ENCODE data around the gene MYH3.

MYH3 gene

DNA sequence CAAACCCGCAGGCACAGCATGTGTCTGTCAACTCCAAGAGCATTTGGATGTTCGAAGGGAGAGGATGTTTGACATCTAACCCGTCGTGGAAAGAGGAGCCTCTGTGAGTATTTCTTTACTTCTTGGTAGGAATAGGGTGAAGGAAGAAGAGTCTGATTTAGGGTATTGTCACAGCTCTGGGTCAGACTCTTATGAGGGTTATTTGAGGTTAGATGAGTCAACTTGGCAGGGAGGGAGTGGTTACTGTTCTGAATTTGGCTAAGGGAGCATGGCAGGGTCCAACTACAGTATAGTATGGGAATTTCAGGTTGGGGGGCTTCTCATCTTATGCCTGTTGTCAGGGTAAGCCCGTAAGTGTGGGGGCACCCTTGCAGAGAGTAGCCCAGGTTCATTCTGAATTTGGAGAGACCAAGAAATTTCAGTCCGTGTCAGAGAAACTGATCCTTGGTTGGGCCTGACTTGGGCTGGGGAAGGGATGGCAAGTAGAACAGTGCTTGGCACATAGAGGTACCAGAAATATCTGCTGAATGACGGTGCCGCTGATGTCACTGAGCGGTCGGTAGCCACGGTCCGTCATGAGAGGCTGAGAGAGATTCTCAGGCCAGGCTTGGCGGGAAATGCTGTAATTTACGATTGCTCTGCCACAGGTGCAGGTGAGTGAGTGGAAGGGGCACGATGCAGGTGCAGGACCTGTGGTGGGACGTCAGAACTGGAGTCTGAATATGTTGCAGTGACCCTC, 43.2 kb downstream of the MYH3 start:
- DNase-seq (ENCODE audit: low read depth) = no peak

DNA sequence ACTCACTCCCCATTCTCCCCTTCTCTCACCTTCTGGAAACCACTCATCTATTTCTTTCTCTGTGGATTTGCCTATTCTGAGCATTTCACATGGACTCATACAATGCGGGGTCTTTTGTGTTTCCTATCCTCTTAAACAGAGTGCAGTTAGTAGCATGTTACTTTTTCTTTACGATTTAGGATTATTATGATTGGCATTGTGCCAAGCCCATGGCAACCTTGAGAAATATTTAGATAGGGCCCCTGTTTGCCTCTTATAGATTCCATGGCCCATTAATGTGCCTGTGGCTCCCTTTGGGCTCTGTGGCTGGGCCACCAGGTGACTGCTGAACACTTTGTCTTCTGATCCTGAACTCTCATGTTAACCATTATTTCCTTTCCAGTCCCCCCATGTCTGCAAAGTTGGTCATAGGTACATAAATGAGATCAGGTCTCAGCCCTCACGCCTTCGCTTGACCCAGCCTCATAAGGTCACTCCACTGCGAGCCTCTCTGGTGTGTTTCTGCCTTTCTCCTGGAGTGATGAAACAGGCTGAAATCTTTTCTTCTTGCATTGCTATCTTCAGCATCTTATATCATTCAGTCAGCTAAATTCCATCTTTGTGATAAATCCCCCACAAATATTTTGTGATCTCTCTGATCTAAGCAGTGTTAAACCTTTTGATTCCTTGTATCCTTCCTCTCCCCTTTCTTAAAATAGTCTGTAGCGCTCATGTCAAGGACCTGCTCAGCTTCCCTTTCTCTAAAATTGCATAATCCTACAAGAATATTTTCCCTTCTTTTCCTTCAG, 44.0 kb downstream of the MYH3 start:
- DNase-seq (ENCODE audit: low read depth) = no peak

GRCh38 chr17:10610884-10611283, 46.2 kb downstream of the MYH3 start:
- DNase-seq (ENCODE audit: low read depth) = no peak

DNA sequence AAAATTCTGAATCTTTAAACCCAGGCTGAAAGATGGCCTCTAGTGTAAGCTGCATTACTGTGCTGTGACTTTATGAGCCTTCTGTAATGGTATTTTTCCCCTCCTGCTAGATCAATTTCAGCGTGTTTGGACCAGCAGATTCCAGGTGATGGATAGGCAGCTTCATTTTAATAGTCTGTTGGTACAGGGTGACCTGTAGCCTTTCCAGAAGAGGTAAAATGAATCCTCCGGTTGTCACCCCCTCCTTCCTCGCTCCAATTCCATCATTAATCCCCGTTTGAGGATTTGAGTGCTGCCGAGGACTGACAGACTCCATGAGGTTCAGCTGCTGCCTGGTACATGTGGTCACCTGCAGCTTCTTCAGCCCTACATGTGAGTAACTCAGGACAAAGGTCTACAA, 48.9 kb downstream of the MYH3 start:
- no peak for DNase-seq (ENCODE audit: low read depth)

DNA sequence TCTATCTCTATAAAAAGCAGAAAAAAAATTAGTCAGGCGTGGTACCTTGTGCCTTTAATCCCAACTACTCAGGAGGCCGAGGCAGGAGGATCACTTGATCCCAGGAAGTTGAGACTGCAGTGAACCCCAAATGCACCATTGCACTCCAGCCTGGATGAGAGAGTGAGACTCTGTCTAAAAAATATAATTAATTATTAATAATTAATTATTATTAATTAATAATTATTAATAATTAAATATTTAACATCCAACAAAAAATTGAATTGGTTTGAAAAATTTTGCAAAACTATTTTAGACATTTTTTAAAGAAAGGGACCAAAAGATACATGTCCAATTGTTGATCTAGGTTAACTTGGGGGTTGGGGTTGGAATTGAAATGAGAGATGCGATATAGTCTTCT, 51.0 kb downstream of the MYH3 start:
- DNase-seq (ENCODE audit: low read depth) = no peak

DNA sequence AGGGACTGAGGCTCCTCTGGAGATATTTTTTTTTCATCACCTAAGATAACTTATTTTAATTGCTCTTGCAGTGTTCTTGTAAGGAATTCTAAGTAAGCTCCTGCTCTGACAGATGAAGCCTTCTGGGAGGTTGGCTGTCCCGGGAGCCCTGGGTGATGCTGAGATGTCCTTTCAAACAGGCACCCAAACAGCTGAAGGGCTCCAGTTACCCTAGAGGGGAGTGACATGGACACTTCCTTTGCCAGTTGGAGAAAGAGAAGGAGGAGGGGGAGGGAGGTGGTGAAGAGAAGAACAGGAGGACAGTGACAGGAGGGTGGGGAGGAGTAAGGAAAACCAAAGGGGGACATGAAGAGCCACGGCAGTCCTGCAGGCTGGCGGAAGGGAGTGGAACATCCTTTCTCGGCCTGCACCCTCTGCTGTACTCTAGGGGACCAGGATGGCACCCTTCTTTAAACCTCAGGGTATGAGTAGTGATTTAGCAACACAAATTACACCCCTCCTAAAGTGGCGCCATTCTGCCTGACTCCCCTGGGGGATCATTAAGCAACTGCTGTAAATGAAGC, 51.8 kb downstream of the MYH3 start:
- DNase-seq (ENCODE audit: low read depth) = no peak

- no peak for DNase-seq (ENCODE audit: low read depth)
Observed at GRCh38 chr17:10604521-10604920, 52.6 kb downstream of the MYH3 start.

DNA sequence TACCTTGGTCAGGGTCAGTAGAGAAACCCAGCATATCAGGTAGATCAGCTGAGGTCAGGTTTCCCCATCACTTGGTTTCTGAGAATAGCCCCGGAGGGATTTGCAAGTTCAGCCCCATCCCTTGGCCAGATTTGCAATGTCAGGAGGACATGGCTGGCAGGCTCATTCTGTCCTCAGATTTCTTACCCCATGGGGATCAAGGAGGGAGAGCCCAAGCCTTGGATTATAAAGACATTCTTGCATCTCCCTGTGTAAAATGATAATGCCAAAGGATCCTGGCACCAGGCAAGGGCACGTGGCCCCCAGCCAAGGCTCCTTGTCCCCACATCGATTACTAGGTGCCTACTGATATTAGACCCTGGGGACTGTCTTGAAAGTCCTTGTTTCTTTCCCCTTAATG, 53.2 kb downstream of the MYH3 start:
- DNase-seq (ENCODE audit: low read depth) = no peak

GRCh38 chr17:10600571-10600970, 56.5 kb downstream of the MYH3 start:
- no peak for DNase-seq (ENCODE audit: low read depth)

- DNase-seq (ENCODE audit: low read depth) = no peak
Observed at GRCh38 chr17:10598621-10599020, 58.5 kb downstream of the MYH3 start.

- no peak for DNase-seq (ENCODE audit: low read depth)
Observed at GRCh38 chr17:10589553-10590145, 67.5 kb downstream of the MYH3 start.

GRCh38 chr17:10585529-10585928, 71.6 kb downstream of the MYH3 start:
- no peak for DNase-seq (ENCODE audit: low read depth)

DNA sequence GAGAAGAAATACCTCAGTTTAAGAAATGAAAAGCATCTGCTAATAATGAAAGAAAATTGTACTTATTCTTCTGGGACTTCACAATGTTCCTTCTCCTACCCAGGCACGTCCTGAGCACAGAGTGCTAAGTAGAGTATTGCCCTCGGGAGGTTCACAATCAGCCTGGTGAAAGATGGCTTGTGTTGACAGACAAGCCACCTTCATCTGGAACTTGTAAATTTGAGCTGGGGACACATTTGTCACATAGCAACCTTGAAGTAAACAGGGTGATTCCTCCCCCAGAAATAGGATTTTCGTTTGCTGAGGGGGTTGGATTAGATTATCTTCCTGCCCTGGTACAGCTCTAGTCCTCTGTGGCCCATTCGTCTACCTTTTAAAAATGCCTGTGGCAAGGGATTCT, 73.3 kb downstream of the MYH3 start:
- no peak for DNase-seq (ENCODE audit: low read depth)

DNA sequence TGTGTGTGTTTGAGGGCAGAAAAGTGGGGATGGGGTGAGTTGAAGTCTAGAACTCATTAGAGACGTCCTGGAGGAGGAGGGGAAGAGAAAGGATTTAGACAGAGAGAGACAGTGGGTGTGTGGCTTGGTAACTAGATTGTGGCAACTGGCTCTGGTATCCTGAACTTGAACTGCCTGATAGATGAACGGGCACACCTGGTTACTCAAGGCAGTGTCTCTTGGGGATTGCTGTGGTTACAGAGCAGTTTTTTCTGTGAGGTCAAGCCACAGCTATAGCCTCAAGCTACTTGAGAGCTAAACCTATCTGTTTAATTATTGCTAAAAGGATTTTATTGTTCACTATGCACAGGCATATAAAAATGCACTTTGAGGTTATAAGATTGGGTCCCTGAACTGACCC, 77.8 kb downstream of the MYH3 start:
- no peak for DNase-seq (ENCODE audit: low read depth)

Data from activated T-helper 1 cell treated with Interleukin-2 at 50 U/mL for 16 hours (primary cell).